ENCODE data around the gene RNF227. TPM values are rescaled to one million over a fixed set of nuclear protein-coding genes. Genes with fewer than 3 reads are reported as not detected.

The RNF227 gene
- 7.5 TPM for total RNA-seq
- long read RNA-seq, transcript RNF227-201 (2 exons, 2,852 nt) = major isoform, 10 of 17 reads
- long read RNA-seq, partial matches to known transcripts = 0 of 17 reads
- long read RNA-seq, other reads (novel, unspliced or antisense) = 3 of 17 reads

- Histone ChIP-seq H3K36me3 (peaks cover 16% of the 10 kb centered on the region), H3K27ac (peak within 1 kb of the TSS; percentile 97), H3K4me1 (peaks cover 33% of the 10 kb centered on the region), H3K27me3 (ENCODE audit: low read depth) (no peaks in the 10 kb centered on the region), H3K9me3 (no peaks in the 10 kb centered on the region), H3K4me3 (peak within 1 kb of the TSS; percentile 73)
- DNase-seq = peak; percentile 96
- peak; percentile 91 to 92 for ATAC-seq
- no peak for TF ChIP-seq CTCF (IDR thresholded peaks at IDR 0.05)
- intact Hi-C loops (cut with DNase I) = no loop called here
Measured at GRCh38 chr17:7915611-7916384, at the start of gene RNF227. Gene RNF227 (minus strand): TSS chr17:7916289. CDS start chr17:7916195, 94 bp downstream.

- no peak for TF ChIP-seq CTCF (IDR thresholded peaks at IDR 0.05)
- ATAC-seq (no peak), DNase-seq (no peak)
- intact Hi-C loops (cut with DNase I) = no loop called here
- no peaks in the 10 kb centered on the region for H3K36me3 ChIP-seq
- no peak overlapping the region for H3K27ac ChIP-seq
- H3K27me3 ChIP-seq (ENCODE audit: low read depth) = no peaks in the 10 kb centered on the region
- H3K4me3 ChIP-seq = no peak overlapping the region
- no peaks in the 10 kb centered on the region for H3K4me1 ChIP-seq
- H3K9me3 ChIP-seq = no peaks in the 10 kb centered on the region
Measured at GRCh38 chr17:7961421-7961820, 45.3 kb upstream of the RNF227 start.

- intact Hi-C loops (cut with DNase I) = no loop called here
- Histone ChIP-seq H3K9me3 (no peaks in the 10 kb centered on the region), H3K27ac (peak overlapping the region; percentile 77), H3K4me1 (no peaks in the 10 kb centered on the region), H3K36me3 (no peaks in the 10 kb centered on the region), H3K27me3 (ENCODE audit: low read depth) (no peaks in the 10 kb centered on the region), H3K4me3 (no peak overlapping the region)
- TF ChIP-seq CTCF (IDR thresholded peaks at IDR 0.05) = no peak
- no peak for DNase-seq
- ATAC-seq = peak; percentile 85 to 87
Measured at GRCh38 chr17:7959503-7960253, 43.6 kb upstream of the RNF227 start.

GRCh38 chr17:7956228-7956965 is 40.3 kb upstream of the RNF227 start:
- no peak overlapping the region for H3K4me3 ChIP-seq
- H3K9me3 ChIP-seq = no peaks in the 10 kb centered on the region
- intact Hi-C loops (cut with DNase I) = no loop called here
- H3K27me3 ChIP-seq (ENCODE audit: low read depth) = no peaks in the 10 kb centered on the region
- H3K4me1 ChIP-seq = no peaks in the 10 kb centered on the region
- H3K36me3 ChIP-seq = no peaks in the 10 kb centered on the region
- ATAC-seq (peak; percentile 80 to 86), DNase-seq (peak; percentile 67)
- no peak for TF ChIP-seq CTCF (IDR thresholded peaks at IDR 0.05)
- H3K27ac ChIP-seq = peak overlapping the region; percentile 47

Data from lower lobe of right lung (tissue), 2 donors.